ENCODE results near the gene S100P. TPM values are rescaled to one million over a fixed set of nuclear protein-coding genes. Genes with fewer than 3 reads are reported as not detected.
A peak's percentile ranks its signal among the peaks of the same experiment; 100 is the strongest.

S100P gene
- total RNA-seq, 1 donor from 2014 or later: not detected

GRCh38 chr4:6705646-6706045 is 12.0 kb downstream of the S100P start:
- intact Hi-C loops (cut with DNase I): no loop called here
- TF ChIP-seq, protein P1, sequence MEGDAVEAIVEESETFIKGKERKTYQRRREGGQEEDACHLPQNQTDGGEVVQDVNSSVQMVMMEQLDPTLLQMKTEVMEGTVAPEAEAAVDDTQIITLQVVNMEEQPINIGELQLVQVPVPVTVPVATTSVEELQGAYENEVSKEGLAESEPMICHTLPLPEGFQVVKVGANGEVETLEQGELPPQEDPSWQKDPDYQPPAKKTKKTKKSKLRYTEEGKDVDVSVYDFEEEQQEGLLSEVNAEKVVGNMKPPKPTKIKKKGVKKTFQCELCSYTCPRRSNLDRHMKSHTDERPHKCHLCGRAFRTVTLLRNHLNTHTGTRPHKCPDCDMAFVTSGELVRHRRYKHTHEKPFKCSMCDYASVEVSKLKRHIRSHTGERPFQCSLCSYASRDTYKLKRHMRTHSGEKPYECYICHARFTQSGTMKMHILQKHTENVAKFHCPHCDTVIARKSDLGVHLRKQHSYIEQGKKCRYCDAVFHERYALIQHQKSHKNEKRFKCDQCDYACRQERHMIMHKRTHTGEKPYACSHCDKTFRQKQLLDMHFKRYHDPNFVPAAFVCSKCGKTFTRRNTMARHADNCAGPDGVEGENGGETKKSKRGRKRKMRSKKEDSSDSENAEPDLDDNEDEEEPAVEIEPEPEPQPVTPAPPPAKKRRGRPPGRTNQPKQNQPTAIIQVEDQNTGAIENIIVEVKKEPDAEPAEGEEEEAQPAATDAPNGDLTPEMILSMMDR (IDR thresholded peaks at IDR 0.05): no peak
- H3K27me3 ChIP-seq: no peaks in the 10 kb centered on the region
- no peaks in the 10 kb centered on the region for H3K9me3 ChIP-seq
- no peak overlapping the region for H3K4me3 ChIP-seq
- H3K4me1 ChIP-seq: peaks cover 0 to 28% of the 10 kb centered on the region in 2 donors
- no peak for DNase-seq (ENCODE audit: low spot score in 2 of 2)
- H3K27ac ChIP-seq: no peak overlapping the region
- peaks cover 0 to 24% of the 10 kb centered on the region in 2 donors for H3K36me3 ChIP-seq

GRCh38 chr4:6706173-6706572 is 12.5 kb downstream of the S100P start:
- Histone ChIP-seq H3K9me3 (no peaks in the 10 kb centered on the region), H3K4me1 (peaks cover 0 to 28% of the 10 kb centered on the region in 2 donors), H3K27me3 (no peaks in the 10 kb centered on the region), H3K4me3 (no peak overlapping the region), H3K36me3 (peaks cover 0 to 23% of the 10 kb centered on the region in 2 donors), H3K27ac (no peak overlapping the region)
- DNase-seq (ENCODE audit: low spot score in 2 of 2): no peak
- TF ChIP-seq, protein P1 (IDR thresholded peaks at IDR 0.05): no peak
- intact Hi-C loops (cut with DNase I): no loop called here

GRCh38 chr4:6709230-6710114 is 15.8 kb downstream of the S100P start, which contains the start of gene MRFAP1L1:
TSS of gene MRFAP1L1 (minus strand) at chr4:6709865. CDS start at chr4:6709629, 236 bp downstream.
- TF ChIP-seq, protein P1 (IDR thresholded peaks at IDR 0.05): peak in 1 of 3 experiments; percentile 16
- Histone ChIP-seq H3K9me3 (no peaks in the 10 kb centered on the region), H3K36me3 (peaks cover 0 to 9% of the 10 kb centered on the region in 2 donors), H3K4me3 (peak within 1 kb of the TSS; percentile 92 to 99), H3K27me3 (no peaks in the 10 kb centered on the region), H3K4me1 (peaks cover 0 to 28% of the 10 kb centered on the region in 2 donors), H3K27ac (peak within 1 kb of the TSS; percentile 83 to 85)
- peak; percentile 83 to 98 for DNase-seq (ENCODE audit: low spot score in 2 of 2)
- intact Hi-C loops (cut with DNase I): loop anchor here (1.0 to 2.0 kb wide), 2 partner anchors 35 to 69 kb away; partner anchors contain the start of gene MRFAP1

- DNase-seq (ENCODE audit: low spot score in 2 of 2): no peak
- Histone ChIP-seq H3K4me1 (peaks cover 0 to 28% of the 10 kb centered on the region in 2 donors), H3K27ac (peak overlapping the region; percentile 83 to 85), H3K36me3 (peaks cover 0 to 6% of the 10 kb centered on the region in 2 donors), H3K27me3 (no peaks in the 10 kb centered on the region), H3K4me3 (peak overlapping the region; percentile 92 to 99), H3K9me3 (no peaks in the 10 kb centered on the region)
- TF ChIP-seq, protein P1 (IDR thresholded peaks at IDR 0.05): no peak
- intact Hi-C loops (cut with DNase I): no loop called here
Observed at GRCh38 chr4:6710282-6710681, 16.6 kb downstream of the S100P start.

- no peak for DNase-seq (ENCODE audit: low spot score in 2 of 2)
- no peak overlapping the region for H3K27ac ChIP-seq
- H3K36me3 ChIP-seq: no peaks in the 10 kb centered on the region
- TF ChIP-seq, protein P1 (IDR thresholded peaks at IDR 0.05): no peak
- no peaks in the 10 kb centered on the region for H3K27me3 ChIP-seq
- no peak overlapping the region for H3K4me3 ChIP-seq
- no peaks in the 10 kb centered on the region for H3K9me3 ChIP-seq
- H3K4me1 ChIP-seq: peaks cover 4 to 28% of the 10 kb centered on the region in 2 donors
- intact Hi-C loops (cut with DNase I): no loop called here
Observed at GRCh38 chr4:6710996-6711395, 17.3 kb downstream of the S100P start.
